Amygdala (tissue), 56 donors: ENCODE data around the gene RAP1GDS1.
"Not testable (repeated sequence)": the region's sequence is repeated elsewhere in the genome, so short reads cannot be mapped to it uniquely, and the experiment has no call there.

Experiments
- DNase-seq, 56 donors: peaks; one replicate each; lab custom pipeline; 2025; lab: John Stamatoyannopoulos, UW

The RAP1GDS1 gene

GRCh38 chr4:98474408-98474844 lies 213.2 kb downstream of the RAP1GDS1 start:
- DNase-seq: no peak

GRCh38 chr4:98476891-98477290 lies 215.7 kb downstream of the RAP1GDS1 start:
- no peak for DNase-seq

- DNase-seq: not testable (repeated sequence)
Measured at GRCh38 chr4:98479590-98479989, 218.4 kb downstream of the RAP1GDS1 start.

- no peak for DNase-seq
Measured at GRCh38 chr4:98480535-98480934, 219.4 kb downstream of the RAP1GDS1 start.

GRCh38 chr4:98481167-98481566 lies 220.0 kb downstream of the RAP1GDS1 start:
- DNase-seq: peak in 23 of 56 donors; percentile 6 to 61 (median 28)

- DNase-seq: no peak
Measured at GRCh38 chr4:98482503-98482846, 221.3 kb downstream of the RAP1GDS1 start.

GRCh38 chr4:98482847-98483806 lies 221.9 kb downstream of the RAP1GDS1 start:
- no peak for DNase-seq

- no peak for DNase-seq
Measured at GRCh38 chr4:98484031-98484430, 222.8 kb downstream of the RAP1GDS1 start.

- DNase-seq: no peak
Measured at GRCh38 chr4:98485816-98486345, 224.7 kb downstream of the RAP1GDS1 start.

- no peak for DNase-seq
Measured at GRCh38 chr4:98490251-98490650, 229.1 kb downstream of the RAP1GDS1 start.

GRCh38 chr4:98491899-98492559 lies 230.8 kb downstream of the RAP1GDS1 start:
- peak in 2 of 56 donors; percentile 5 to 15 for DNase-seq

- DNase-seq: no peak
Measured at GRCh38 chr4:98493296-98493695, 232.1 kb downstream of the RAP1GDS1 start.
